Measurements from ENCODE around the gene NR1I2.

Gene NR1I2

DNA sequence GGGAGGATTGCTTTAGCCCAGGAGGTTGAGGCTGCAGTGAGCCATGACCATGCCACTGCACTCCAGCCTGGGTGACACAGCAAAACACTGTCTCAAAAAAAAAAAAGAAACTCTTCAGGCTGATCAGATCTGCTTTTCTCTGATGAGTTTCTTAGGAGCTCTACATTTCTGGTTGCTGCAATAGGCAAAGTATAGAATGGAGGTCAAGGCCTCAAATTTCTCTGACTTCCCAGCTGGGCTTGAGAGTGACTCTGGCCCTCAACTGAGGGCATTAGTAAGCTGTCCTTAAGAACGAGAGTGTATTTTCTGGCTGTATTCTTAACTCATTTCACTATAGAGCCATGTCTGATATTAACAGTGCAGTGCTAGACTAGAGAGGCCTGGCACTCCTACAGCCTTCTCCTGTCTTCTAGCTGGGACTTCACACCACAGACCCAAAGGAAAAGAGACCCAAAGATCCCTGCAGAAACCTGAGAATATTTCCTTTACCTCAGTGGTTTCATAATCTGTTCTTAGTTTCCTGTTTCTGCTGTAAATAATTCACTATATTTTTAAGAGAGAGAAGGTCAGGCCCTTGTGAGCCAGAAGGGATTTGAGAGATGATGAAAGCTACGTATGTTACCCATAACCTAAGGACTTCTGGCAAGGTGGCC is 2.0 kb upstream of the NR1I2 start:
- DNase-seq = no peak

- no peak for DNase-seq
These were observed 559 bp downstream of the NR1I2 start for GRCh38 chr3:119782460-119782859.

DNA sequence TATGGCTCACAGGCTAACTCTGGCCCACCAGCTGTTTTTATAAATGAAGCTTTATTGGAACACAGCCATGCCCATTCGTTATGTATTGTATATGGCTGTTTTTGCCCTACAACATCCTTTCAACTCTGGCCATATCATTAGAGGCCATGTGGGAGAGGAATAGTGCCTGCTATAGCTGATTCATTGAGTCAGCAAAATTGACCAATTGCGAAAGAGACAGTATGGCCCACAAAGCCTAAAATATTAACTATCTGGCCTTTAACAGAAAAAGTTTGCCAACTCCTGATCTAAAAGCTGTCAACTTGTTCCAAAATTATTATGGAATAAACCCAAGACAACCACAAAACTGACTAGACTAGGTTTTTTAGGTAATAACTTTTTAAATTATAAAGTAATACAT is 1.4 kb downstream of the NR1I2 start:
- no peak for DNase-seq

DNA sequence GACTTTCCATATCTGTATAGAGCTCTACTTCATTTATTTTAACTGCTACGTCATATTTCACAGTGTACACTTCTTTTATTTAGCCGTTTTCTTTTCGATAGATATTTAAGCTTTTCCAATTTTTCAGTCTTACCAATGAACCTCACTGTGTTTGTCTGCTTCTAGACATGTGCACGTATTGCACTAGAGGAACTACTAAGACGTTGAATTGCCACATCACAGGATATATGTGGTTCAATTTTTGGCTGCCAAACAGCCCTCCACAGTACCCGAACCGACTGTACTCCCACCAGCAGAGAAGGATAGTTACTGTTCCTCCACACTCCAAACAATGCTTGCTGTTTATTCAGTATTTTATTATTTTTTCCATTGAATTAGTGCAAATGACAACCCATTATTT is 2.0 kb downstream of the NR1I2 start:
- DNase-seq = peak; percentile 19

DNA sequence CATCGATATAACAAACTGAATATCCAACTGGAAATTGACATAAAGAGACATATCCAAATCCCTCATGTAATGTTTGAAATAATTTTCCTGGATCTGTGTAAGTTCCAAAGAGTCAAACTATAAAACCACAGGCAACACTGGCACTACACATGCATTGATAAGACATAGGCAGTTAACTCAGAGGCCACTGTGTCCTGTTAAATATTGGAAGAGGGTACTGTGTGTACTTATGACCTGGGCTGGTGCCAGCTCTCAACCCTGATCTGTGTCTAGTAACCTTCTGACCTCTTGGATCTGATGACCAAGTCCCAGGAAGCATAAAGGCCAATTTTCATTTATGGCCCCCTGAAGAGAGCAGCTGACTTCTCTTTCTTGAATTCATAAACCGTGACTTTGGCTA is 4.5 kb downstream of the NR1I2 start:
- no peak for DNase-seq

DNA sequence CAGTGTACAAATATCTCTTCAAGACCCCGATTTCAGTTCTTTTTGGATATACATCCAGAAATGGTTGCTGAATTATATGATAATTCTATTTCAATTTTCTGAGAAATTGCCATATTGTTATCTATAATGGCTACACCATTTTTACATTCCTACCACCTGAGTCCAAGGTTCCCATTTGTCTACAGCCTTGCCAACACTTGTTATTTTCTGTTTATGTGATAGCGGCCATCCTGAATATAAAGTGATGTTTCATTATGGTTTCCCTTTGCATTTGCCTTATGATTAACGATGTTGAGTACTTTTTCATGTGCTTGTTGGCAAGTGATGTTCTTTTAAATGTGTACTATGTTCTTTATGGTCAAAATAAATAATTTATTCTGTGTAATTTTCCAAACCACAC is 8.5 kb downstream of the NR1I2 start:
- DNase-seq = no peak

DNA sequence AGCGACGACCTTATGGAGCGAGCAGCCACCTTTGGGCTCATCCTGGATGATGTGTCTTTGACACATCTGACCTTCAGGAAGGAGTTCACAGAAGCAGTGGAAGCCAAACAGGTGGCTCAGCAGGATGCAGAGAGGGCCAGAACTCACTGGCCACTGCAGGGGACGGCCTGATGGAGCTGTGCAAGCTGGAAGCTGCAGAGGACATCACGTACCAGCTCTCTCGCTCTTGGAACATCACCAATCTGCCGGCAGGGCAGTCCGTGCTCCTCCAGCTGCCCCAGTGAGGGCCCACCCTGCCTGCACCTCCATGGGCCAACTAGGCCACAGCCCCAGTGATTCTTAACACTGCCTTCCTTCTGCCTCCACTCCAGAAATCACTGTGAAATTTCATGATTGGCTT is 10.4 kb downstream of the NR1I2 start:
- no peak for DNase-seq

GRCh38 chr3:119794401-119794800 is 12.5 kb downstream of the NR1I2 start:
- DNase-seq = no peak

- no peak for DNase-seq
These were observed 13.2 kb downstream of the NR1I2 start for GRCh38 chr3:119794971-119795612.

- DNase-seq = no peak
These were observed 13.9 kb downstream of the NR1I2 start for GRCh38 chr3:119795849-119796248.

DNA sequence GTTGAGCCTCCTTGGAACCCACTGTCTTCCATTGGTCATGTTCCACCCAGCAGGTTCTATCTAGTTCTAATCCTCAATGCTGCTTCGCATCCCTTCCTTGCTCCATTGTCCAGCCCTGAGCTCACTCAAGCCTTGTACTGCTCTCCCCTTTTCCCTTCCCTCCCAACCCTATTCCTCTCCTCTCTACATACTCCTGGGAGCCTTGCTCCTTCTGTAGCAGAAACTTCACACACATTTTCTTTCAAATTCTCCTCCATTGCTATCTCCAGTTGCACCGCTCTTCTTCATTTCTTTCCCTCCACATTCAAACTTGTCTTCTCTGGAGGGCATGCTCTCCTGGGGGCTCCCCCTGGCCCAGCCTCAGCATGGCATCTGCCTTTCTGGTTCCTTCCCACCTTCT is 14.5 kb downstream of the NR1I2 start:
- no peak for DNase-seq

DNA sequence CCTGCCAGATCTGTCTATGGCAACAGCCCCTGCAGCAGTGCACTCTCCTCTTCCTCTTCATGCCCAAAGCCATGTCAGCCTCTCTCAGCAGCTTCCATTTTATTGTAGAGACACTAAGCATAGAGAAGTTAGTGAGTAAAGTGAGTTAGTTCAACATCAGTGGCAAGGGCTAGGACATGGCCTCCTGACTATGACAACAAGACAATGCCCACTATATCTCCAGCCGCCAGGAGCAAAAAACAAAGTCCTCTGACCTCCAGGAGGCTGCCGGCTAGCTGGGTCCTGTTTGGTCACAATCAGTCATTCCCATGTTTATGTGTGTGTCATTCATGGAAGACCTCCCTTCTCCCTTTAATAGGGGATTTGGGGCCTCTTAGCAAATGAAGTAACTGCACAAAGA is 14.9 kb downstream of the NR1I2 start:
- DNase-seq = no peak

- no peak for DNase-seq
These were observed 18.9 kb downstream of the NR1I2 start for GRCh38 chr3:119800844-119801243.

DNA sequence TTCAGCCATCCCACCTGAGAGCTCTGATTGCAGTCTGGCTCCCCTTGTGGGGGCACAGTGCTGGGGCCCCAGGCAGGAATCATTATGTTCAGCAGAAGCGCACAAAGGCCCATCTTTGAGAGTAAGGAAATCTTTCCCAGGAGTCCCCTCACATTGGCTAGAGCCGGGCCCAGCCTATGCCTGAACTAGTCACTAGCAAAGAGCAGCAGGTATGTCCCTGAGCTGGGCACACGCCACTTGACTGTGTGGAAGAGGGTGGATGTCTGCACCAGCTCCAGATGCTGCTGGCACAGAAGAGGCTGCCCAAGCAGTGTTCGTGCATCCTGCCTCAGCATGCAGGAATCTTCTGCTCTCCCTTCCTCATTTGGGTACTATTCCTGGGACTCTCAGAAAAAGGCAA is 26.3 kb downstream of the NR1I2 start:
- no peak for DNase-seq

DNA sequence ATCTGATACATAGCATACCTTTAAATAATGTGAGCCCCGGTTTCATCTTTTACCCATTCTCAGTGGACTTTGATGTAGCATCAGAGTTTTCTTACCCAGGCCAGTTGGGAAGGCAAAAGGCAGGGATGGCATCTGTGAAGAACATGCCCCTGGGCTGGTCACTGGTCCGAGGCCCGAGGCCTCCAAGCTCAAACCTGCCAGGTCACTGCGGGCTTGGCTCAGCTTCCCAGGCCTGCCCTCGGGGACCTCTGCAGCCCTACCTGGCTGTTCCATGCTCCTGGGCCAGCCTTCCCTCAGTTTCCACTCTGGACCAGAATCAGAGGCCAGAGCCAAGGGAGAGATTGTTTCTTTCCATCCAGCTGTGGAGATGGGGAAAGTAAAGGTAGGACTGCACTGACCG is 26.9 kb downstream of the NR1I2 start:
- no peak for DNase-seq

DNA sequence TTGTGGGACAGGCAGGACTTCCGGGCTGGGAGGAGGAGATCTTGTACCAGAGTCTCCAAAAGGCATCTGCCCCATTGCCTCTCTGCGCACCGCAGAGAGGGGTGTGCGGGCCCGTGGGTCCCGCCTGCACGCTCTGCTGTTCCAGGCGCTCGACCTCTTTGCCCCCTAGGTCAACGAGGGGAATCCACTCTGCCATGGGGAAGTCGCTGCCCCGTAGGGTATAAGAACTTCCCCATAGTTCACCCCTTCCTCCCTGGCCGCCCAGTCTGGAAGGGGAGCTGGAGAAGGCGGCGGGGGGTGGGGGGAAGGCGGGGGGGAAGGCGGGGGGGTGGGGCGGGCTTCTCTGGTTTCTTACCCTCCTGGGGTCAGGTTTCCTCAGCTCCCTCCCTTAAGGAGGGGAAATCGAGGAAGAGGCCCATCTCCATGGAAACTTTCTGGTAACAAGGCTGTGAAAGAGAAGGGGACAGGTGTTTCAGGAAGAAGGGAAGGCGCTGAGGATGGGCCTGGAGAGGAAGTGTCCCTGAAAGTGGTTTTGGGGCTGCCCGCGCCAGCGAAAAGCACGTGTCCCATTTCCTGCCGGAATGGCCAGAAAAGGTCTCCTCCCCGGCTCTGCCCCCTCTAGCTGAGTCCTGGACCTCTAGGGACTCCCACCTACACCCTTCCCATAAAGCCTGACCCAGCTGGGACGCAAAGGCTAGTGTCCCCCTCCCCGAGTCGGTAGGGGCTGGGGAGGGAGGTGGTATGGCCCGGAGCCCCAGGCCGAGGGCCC is 27.5 kb downstream of the NR1I2 start:
- peak; percentile 9 for DNase-seq

GRCh38 chr3:119810018-119810435 is 28.1 kb downstream of the NR1I2 start:
- DNase-seq = peak; percentile 29

DNA sequence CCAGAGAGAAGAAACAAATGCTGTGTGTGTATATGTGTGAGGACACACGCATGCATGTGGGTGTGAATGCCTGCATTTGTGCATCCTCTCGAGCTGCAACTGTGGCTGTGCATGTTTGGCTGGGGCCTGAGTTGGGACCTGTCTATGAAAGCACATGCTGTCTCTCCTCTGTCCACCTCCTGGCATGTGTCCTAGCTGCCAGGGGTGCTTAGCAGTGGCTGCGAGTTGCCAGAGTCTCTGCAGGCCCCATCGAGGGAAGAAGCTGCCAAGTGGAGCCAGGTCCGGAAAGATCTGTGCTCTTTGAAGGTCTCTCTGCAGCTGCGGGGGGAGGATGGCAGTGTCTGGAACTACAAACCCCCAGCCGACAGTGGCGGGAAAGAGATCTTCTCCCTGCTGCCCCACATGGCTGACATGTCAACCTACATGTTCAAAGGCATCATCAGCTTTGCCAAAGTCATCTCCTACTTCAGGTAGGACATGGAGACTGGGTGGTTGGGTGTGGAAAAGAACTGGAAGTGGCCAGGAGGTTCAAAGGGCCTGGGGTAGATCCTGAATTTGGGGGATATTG is 30.7 kb downstream of the NR1I2 start:
- DNase-seq = no peak

DNA sequence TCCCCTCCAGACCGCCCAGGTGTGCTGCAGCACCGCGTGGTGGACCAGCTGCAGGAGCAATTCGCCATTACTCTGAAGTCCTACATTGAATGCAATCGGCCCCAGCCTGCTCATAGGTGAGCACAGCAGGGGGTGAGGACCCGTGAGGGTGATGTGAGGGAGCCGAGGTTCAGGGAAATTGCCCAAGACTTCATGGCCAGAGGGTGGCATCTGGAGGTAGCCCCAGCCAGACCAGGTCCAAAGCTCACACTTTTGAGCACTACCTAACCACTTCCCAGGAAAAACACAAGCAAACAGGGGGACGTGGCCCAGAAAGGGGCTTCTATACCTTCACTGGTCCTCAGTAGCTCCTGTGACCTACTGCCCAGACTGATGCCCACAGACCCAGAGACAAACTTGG is 33.8 kb downstream of the NR1I2 start:
- no peak for DNase-seq

DNA sequence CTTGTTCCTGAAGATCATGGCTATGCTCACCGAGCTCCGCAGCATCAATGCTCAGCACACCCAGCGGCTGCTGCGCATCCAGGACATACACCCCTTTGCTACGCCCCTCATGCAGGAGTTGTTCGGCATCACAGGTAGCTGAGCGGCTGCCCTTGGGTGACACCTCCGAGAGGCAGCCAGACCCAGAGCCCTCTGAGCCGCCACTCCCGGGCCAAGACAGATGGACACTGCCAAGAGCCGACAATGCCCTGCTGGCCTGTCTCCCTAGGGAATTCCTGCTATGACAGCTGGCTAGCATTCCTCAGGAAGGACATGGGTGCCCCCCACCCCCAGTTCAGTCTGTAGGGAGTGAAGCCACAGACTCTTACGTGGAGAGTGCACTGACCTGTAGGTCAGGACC is 35.2 kb downstream of the NR1I2 start:
- DNase-seq = no peak

GRCh38 chr3:119817583-119818363 is 35.9 kb downstream of the NR1I2 start:
- DNase-seq = no peak

DNA sequence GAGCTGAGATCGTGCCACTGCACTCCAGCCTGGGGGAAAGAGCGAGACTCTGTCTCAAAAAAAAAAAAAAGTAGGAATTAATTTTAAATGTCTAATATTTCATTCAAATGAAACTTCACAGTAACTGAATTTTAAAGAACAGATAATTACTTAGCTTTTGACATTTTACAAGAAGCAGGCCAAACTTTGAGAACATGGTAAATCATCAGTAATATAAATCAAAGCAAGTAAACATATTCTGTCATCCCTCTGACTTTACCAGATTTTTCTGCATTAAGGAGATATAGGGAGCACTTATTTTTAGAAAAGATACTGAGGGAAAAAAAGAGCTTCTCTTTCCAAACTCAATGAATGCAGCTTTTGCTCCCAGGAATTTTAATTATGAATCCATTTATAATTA is 37.0 kb downstream of the NR1I2 start:
- DNase-seq = no peak

DNA sequence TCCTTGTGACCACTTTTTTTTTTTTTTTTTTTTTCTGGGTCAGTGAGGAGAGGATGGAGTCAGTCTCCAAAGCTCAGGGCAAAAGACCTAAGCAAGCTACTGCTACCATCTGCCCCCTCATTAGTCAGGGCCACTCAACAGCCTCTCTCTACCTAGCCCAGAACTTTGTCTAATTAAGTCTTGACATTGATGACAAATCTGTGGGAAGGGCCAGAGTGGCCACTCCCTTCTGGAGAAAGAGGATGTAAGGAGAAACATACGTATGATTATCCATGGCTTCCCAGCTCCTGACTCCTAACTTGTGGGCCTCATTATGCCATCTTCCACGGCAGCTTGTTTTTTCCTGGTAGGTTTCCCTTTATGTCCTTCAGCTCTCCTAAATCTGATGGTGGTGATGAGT is 37.9 kb downstream of the NR1I2 start:
- peak; percentile 38 for DNase-seq
